Left ventricle myocardium inferior (tissue), 1 donor: ENCODE results near the gene ADGRA1. TPM values are rescaled to one million over a fixed set of nuclear protein-coding genes. Genes with fewer than 3 reads are reported as not detected.
"Not testable (repeated sequence)": the region's sequence is repeated elsewhere in the genome, so short reads cannot be mapped to it uniquely, and the experiment has no call there.

Experiments
- DNase-seq: peaks from one replicate; pipeline ENCODE4 v3.0.0-alpha.2; 2020
- H3K27ac ChIP-seq: fragments of 200-600 bp; replicated peaks from 2 replicates; pipeline ENCODE4 v1.8.0; 2021
- H3K27me3 ChIP-seq: fragments of 200-600 bp; 2 replicates; pipeline ENCODE4 v1.8.0; 2021; ENCODE audit warnings: low read depth
- H3K36me3 ChIP-seq: fragments of 200-600 bp; 2 replicates; pipeline ENCODE4 v1.8.0; 2021
- H3K4me1 ChIP-seq: fragments of 200-600 bp; 2 replicates; pipeline ENCODE4 v1.8.0; 2021
- H3K4me3 ChIP-seq: fragments of 200-600 bp; 2 replicates; pipeline ENCODE4 v1.8.0; 2021; ENCODE audit warnings: mild to moderate bottlenecking, moderate library complexity
- H3K9me3 ChIP-seq: fragments of 200-600 bp; replicated peaks from 2 replicates; pipeline ENCODE4 v1.8.0; 2021
- CTCF ChIP-seq: fragments of 200-600 bp; IDR thresholded peaks from 2 replicates; pipeline ENCODE4 v1.8.0; 2021; ENCODE audit warnings: antibody characterized with exemption, mild to moderate bottlenecking, borderline replicate concordance
- intact Hi-C: fragments of 100-400 bp; cut with micrococcal nuclease; formaldehyde crosslinking; loops from one replicate; pipeline ENCODE4 v1.11.0; 2022
- total RNA-seq: library from RNA; stranded (reverse); fragmentation: NEBNext Ultra II Directional; extraction: Animal tissue kit (Norgen Biotek cat#: 25700); gene quantifications from one replicate; pipeline ENCODE4 v1.2.1, GENCODE V29; 2021
- donor health status: DM: no; HTN: yes; CAD: no; lungs with severe emphysema.

The ADGRA1 gene
- total RNA-seq, 1 donor from 2014 or later: not detected

GRCh38 chr10:133143200-133143533 lies 55.4 kb downstream of the ADGRA1 start:
- DNase-seq: peak; percentile 8
- intact Hi-C loops: no loop called here
- Histone ChIP-seq H3K36me3 (no peaks in the 10 kb centered on the region), H3K27me3 (peaks cover 86% of the 10 kb centered on the region), H3K27ac (no peak overlapping the region), H3K4me1 (no peaks in the 10 kb centered on the region), H3K4me3 (no peak overlapping the region), H3K9me3 (peaks cover 14% of the 10 kb centered on the region)
- no peak for TF ChIP-seq CTCF

- intact Hi-C loops: no loop called here
Observed at GRCh38 chr10:133143546-133143945, 55.8 kb downstream of the ADGRA1 start.

GRCh38 chr10:133144771-133145170 lies 57.0 kb downstream of the ADGRA1 start:
- no peaks in the 10 kb centered on the region for H3K4me1 ChIP-seq
- peaks cover 98% of the 10 kb centered on the region for H3K27me3 ChIP-seq
- intact Hi-C loops: no loop called here
- no peaks in the 10 kb centered on the region for H3K36me3 ChIP-seq
- no peak overlapping the region for H3K27ac ChIP-seq
- DNase-seq: no peak
- H3K9me3 ChIP-seq: peaks cover 24% of the 10 kb centered on the region
- TF ChIP-seq CTCF: no peak
- H3K4me3 ChIP-seq: no peak overlapping the region

More at GRCh38 chr10:133143546-133143945, 55.8 kb downstream of the ADGRA1 start:
- Histone ChIP-seq H3K36me3 (no peaks in the 10 kb centered on the region), H3K9me3 (peaks cover 18% of the 10 kb centered on the region), H3K4me1 (no peaks in the 10 kb centered on the region), H3K27me3 (peaks cover 90% of the 10 kb centered on the region), H3K27ac (no peak overlapping the region), H3K4me3 (no peak overlapping the region)
- no peak for DNase-seq
- no peak for TF ChIP-seq CTCF

- TF ChIP-seq CTCF: no peak
- intact Hi-C loops: no loop called here
- Histone ChIP-seq H3K36me3 (no peaks in the 10 kb centered on the region), H3K27ac (no peak overlapping the region), H3K4me1 (no peaks in the 10 kb centered on the region), H3K4me3 (no peak overlapping the region), H3K9me3 (peaks cover 29% of the 10 kb centered on the region), H3K27me3 (peaks cover 80% of the 10 kb centered on the region)
- no peak for DNase-seq
Observed at GRCh38 chr10:133150226-133150625, 62.5 kb downstream of the ADGRA1 start.

GRCh38 chr10:133150656-133151055 lies 62.9 kb downstream of the ADGRA1 start:
- H3K4me3 ChIP-seq: no peak overlapping the region
- no peak overlapping the region for H3K27ac ChIP-seq
- peaks cover 29% of the 10 kb centered on the region for H3K9me3 ChIP-seq
- intact Hi-C loops: no loop called here
- H3K36me3 ChIP-seq: no peaks in the 10 kb centered on the region
- no peak for DNase-seq
- TF ChIP-seq CTCF: no peak
- H3K4me1 ChIP-seq: no peaks in the 10 kb centered on the region
- peaks cover 76% of the 10 kb centered on the region for H3K27me3 ChIP-seq

- H3K4me1 ChIP-seq, DNase-seq, intact Hi-C loops, H3K27ac ChIP-seq, H3K4me3 ChIP-seq, H3K36me3 ChIP-seq: not testable (repeated sequence)
- peaks cover 29% of the 10 kb centered on the region for H3K9me3 ChIP-seq
- H3K27me3 ChIP-seq: peaks cover 71% of the 10 kb centered on the region
Observed at GRCh38 chr10:133151071-133151470, 63.3 kb downstream of the ADGRA1 start.
